Transverse colon (tissue), 4 donors: ENCODE measurements around the gene PACSIN1. TPM values are rescaled to one million over a fixed set of nuclear protein-coding genes. Genes with fewer than 3 reads are reported as not detected.

Experiments
- DNase-seq: peaks from one replicate; pipeline ENCODE4 v3.0.0-alpha.2; 2019
- H3K27ac ChIP-seq, 4 donors: fragments of 200-600 bp; sonication (generic); 2 replicates each; pipeline ENCODE4 v1.5.1; 2016 to 2018; ENCODE audit warnings: inconsistent platforms in 4 of 4
- H3K27me3 ChIP-seq: fragments of 200-600 bp; sonication (generic); 2 replicates; pipeline ENCODE4 v1.5.1; 2017; ENCODE audit warnings: inconsistent platforms
- H3K36me3 ChIP-seq, 4 donors: fragments of 200-600 bp; sonication (generic); 2 replicates each; pipeline ENCODE4 v1.5.1; 2017 to 2019; ENCODE audit warnings: inconsistent platforms in 4 of 4
- H3K4me1 ChIP-seq, 4 donors: fragments of 200-600 bp; sonication (generic); 2 replicates each; pipeline ENCODE4 v1.5.1; 2017 to 2020; ENCODE audit warnings: inconsistent platforms in 4 of 4
- H3K4me3 ChIP-seq, 4 donors: fragments of 200-600 bp; sonication (generic); 1 replicate in 1 of 4; 2 replicates in 3 of 4; pipeline versions ENCODE4 v1.5.1 to v1.6.1; 2017 to 2019; ENCODE audit warnings: inconsistent platforms in 4 of 4
- H3K9me3 ChIP-seq, 2 donors: fragments of 200-600 bp; sonication (generic); 2 replicates each; pipeline ENCODE4 v1.5.1; 2017 to 2019; ENCODE audit warnings: inconsistent platforms in 2 of 2
- CTCF ChIP-seq, 5 experiments: fragments of 200-600 bp in 3 of 5; fragments of 450-650 bp in 2 of 5; sonication (generic) in 3 of 5; IDR thresholded peaks; 1 replicate in 2 of 5; 2 replicates in 3 of 5; pipeline ENCODE4 v1.5.1; 2016 to 2017; ENCODE audit warnings: antibody characterized with exemption in 5 of 5, inconsistent platforms in 3 of 5, mild to moderate bottlenecking in 2 of 5, moderate library complexity in 1 of 5
- EP300 ChIP-seq: sonication (generic); formaldehyde crosslinking; IDR thresholded peaks from one replicate; pipeline ENCODE4 v1.6.1; 2017; ENCODE audit warnings: antibody characterized with exemption, low read depth
- POLR2A ChIP-seq: fragments of 450-650 bp; IDR thresholded peaks from one replicate; pipeline ENCODE4 v1.6.1; 2016; ENCODE audit warnings: antibody characterized with exemption, mild to moderate bottlenecking, moderate library complexity
- POLR2AphosphoS5 ChIP-seq, 3 donors: sonication (generic); formaldehyde crosslinking; IDR thresholded peaks; one replicate each; pipeline ENCODE4 v1.6.1; 2016; ENCODE audit warnings: antibody characterized with exemption in 3 of 3
- WGBS, 2 donors: methylation state at CpG; one replicate each; pipeline ENCODE4 v1.1.5; 2018; ENCODE audit warnings: low coverage in 1 of 2; 5-methylcytosine and 5-hydroxymethylcytosine counted together
- in situ Hi-C, 4 donors: fragments of 200-750 bp; cut with MboI; loops; one replicate each; pipeline versions ENCODE4 v1.15.0 to v1.15.1; 2017; ENCODE audit warnings: low sequenced_read_pairs in 3 of 4, low pct_ligation_motif_present in 1 of 4, low pct_unique_long_range_greater_than_20kb in 1 of 4
- intact Hi-C: fragments of 100-400 bp; cut with DNase I; formaldehyde crosslinking; loops from one replicate; pipeline ENCODE4 v1.15.1; 2023; ENCODE audit warnings: low total_unique reads
- total RNA-seq, 4 donors: library from RNA; depleted of rRNA; stranded (reverse); fragments of >200 nt; gene quantifications; one replicate each; pipeline ENCODE4 v1.1.0, GENCODE V29; 2016

PACSIN1 gene
- total RNA-seq, 4 donors from 2014 or later = 0.27 to 1.9 TPM; not detected in 2

GRCh38 chr6:34506718-34507117 is 40.8 kb downstream of the PACSIN1 start:
- Histone ChIP-seq H3K36me3 (no peaks in the 10 kb centered on the region), H3K9me3 (peaks cover 3 to 8% of the 10 kb centered on the region in 2 donors), H3K4me3 (no peak overlapping the region), H3K4me1 (no peaks in the 10 kb centered on the region), H3K27me3 (no peaks in the 10 kb centered on the region), H3K27ac (no peak overlapping the region)
- in situ Hi-C loops = no loop called here
- intact Hi-C loops = no loop called here
- no peak for TF ChIP-seq POLR2A
- no peak for DNase-seq
- WGBS, 2 donors = 81% methylated on average over 5 of the region's 5 CpGs; no CpG with 5 or more reads in 1 of the 2 donors

DNA sequence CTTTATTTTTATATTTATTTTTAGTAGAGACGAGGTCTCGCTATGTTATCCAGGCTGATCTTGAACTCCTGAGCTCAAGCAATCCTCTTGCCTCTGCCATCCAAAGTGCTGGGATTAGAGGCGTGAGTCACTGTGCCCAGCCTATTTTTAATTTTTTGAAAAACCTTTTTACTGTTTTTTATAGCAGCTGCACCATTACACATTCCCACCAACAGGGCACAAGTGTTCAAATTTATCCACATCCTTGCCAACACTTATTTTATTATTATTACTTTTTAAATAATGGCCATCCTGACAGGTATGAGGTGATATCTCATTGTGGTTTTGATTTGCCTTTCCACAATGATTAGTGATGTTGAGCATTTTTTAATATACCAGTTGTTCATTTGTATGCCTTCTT is 42.5 kb downstream of the PACSIN1 start:
- H3K4me1 ChIP-seq = no peaks in the 10 kb centered on the region
- no peak overlapping the region for H3K27ac ChIP-seq
- no peaks in the 10 kb centered on the region for H3K36me3 ChIP-seq
- H3K27me3 ChIP-seq = no peaks in the 10 kb centered on the region
- H3K4me3 ChIP-seq = no peak overlapping the region
- H3K9me3 ChIP-seq = peaks cover 3 to 8% of the 10 kb centered on the region in 2 donors
- intact Hi-C loops = no loop called here
- DNase-seq = no peak
- 79 to 94% methylated on average over 3 of the region's 3 CpGs for WGBS, 2 donors
- in situ Hi-C loops = no loop called here
- TF ChIP-seq CTCF (IDR thresholded peaks at IDR 0.05) (no peak), POLR2AphosphoS5 (IDR thresholded peaks at IDR 0.05) (no peak), EP300 (no peak), POLR2A (no peak)

- Histone ChIP-seq H3K4me1 (no peaks in the 10 kb centered on the region), H3K36me3 (no peaks in the 10 kb centered on the region), H3K27ac (no peak overlapping the region), H3K9me3 (peaks cover 3 to 8% of the 10 kb centered on the region in 2 donors), H3K27me3 (peaks cover 5% of the 10 kb centered on the region), H3K4me3 (no peak overlapping the region)
- intact Hi-C loops = no loop called here
- no peak for DNase-seq
- TF ChIP-seq CTCF (IDR thresholded peaks at IDR 0.05) (no peak), POLR2A (no peak), EP300 (no peak), POLR2AphosphoS5 (IDR thresholded peaks at IDR 0.05) (no peak)
- 61 to 95% methylated on average over 3 to 4 of the region's 4 CpGs for WGBS, 2 donors
- in situ Hi-C loops = no loop called here
These were observed 43.9 kb downstream of the PACSIN1 start for GRCh38 chr6:34509782-34510181.

GRCh38 chr6:34510299-34510698 is 44.4 kb downstream of the PACSIN1 start:
- TF ChIP-seq POLR2A = no peak
- TF ChIP-seq POLR2AphosphoS5 (IDR thresholded peaks at IDR 0.05) = no peak
- no peak for TF ChIP-seq CTCF (IDR thresholded peaks at IDR 0.05)
- no peak for TF ChIP-seq EP300
- intact Hi-C loops (no loop called here), in situ Hi-C loops (no loop called here)
- Histone ChIP-seq H3K27me3 (peaks cover 10% of the 10 kb centered on the region), H3K4me3 (no peak overlapping the region), H3K9me3 (peaks cover 3 to 8% of the 10 kb centered on the region in 2 donors), H3K4me1 (no peaks in the 10 kb centered on the region), H3K36me3 (no peaks in the 10 kb centered on the region), H3K27ac (no peak overlapping the region)
- WGBS, 2 donors = 82 to 85% methylated on average over 3 to 4 of the region's 4 CpGs
- no peak for DNase-seq
